PC-3 (cell line): ENCODE data around the gene DLG5. TPM values are rescaled to one million over a fixed set of nuclear protein-coding genes. Genes with fewer than 3 reads are reported as not detected.

ENCODE experiments used
- ATAC-seq: fragments of 200-7000 bp; cut with Tn5 transposase; 2 replicates; pipeline ENCODE4 v1.9.1; 2020; ENCODE audit warnings: mild to moderate bottlenecking, moderate library complexity
- BruUV-seq: library from RNA; stranded (reverse); fragments of 400-500 nt; replicated peaks from 2 replicates; lab custom pipeline; 2021; lab: Mats Ljungman, UMichigan
- CTCF ChIA-PET: fragments of 300-600 bp; sonication (Branson Sonifier 250); formaldehyde crosslinking; loops from one replicate; lab custom pipeline; 2022; ENCODE audit warnings: antibody characterized with exemption; lab: Charles Lee
- POLR2A ChIA-PET: fragments of 300-600 bp; sonication (Branson Sonifier 250); formaldehyde crosslinking; loops from one replicate; lab custom pipeline; 2022; ENCODE audit warnings: antibody characterized with exemption; ENCODE audit not compliant: unreplicated experiment; lab: Charles Lee
- DNase-seq: peaks from one replicate; pipeline ENCODE4 v3.0.0-alpha.2; 2015
- H2AFZ ChIP-seq: fragments of 300-600 bp; sonication (generic); 2 replicates; pipeline ENCODE4 v1.6.0; 2016; ENCODE audit warnings: antibody characterized with exemption, low read length
- H3F3A ChIP-seq: fragments of 300-600 bp; sonication (generic); one replicate; pipeline ENCODE4 v1.6.0; 2017; ENCODE audit warnings: antibody characterized with exemption, low read length, control low read depth, mild to moderate bottlenecking; ENCODE audit not compliant: unreplicated experiment
- H3K27ac ChIP-seq: fragments of 300-600 bp; sonication (generic); 2 replicates; pipeline ENCODE4 v1.5.1; 2016; ENCODE audit warnings: mild to moderate bottlenecking, low read length
- H3K27me3 ChIP-seq: fragments of 300-600 bp; sonication (generic); 2 replicates; pipeline ENCODE4 v1.6.1; 2016; ENCODE audit warnings: low read length, mixed read lengths
- H3K36me3 ChIP-seq: fragments of 300-600 bp; sonication (generic); 2 replicates; pipeline ENCODE4 v1.6.1; 2016; ENCODE audit warnings: low read depth, mixed run types, low read length, mixed read lengths
- H3K4me1 ChIP-seq: fragments of 300-600 bp; sonication (generic); 2 replicates; pipeline ENCODE4 v1.5.1; 2016; ENCODE audit warnings: low read length; ENCODE audit not compliant: insufficient read depth
- H3K4me2 ChIP-seq: fragments of 300-600 bp; sonication (generic); 2 replicates; pipeline ENCODE4 v1.6.0; 2016; ENCODE audit warnings: low read length
- H3K4me3 ChIP-seq: fragments of 300-600 bp; sonication (generic); 2 replicates; pipeline ENCODE4 v1.5.1; 2016; ENCODE audit warnings: mild to moderate bottlenecking, low read length, mixed read lengths
- H3K79me2 ChIP-seq: fragments of 300-600 bp; sonication (generic); 2 replicates; pipeline ENCODE4 v1.6.1; 2017; ENCODE audit warnings: low read length, mixed read lengths
- H3K9ac ChIP-seq: fragments of 300-600 bp; sonication (generic); 2 replicates; pipeline ENCODE4 v1.6.0; 2016; ENCODE audit warnings: mild to moderate bottlenecking, low read length
- H3K9me2 ChIP-seq: fragments of 300-600 bp; sonication (generic); replicated peaks from 2 replicates; pipeline ENCODE4 v1.6.1; 2016; ENCODE audit warnings: mixed run types, low read length, mixed read lengths
- H3K9me3 ChIP-seq: fragments of 300-600 bp; sonication (generic); 2 replicates; pipeline ENCODE4 v1.6.1; 2016; ENCODE audit warnings: low read length, mixed read lengths
- H4K20me1 ChIP-seq: fragments of 300-600 bp; sonication (generic); 2 replicates; pipeline ENCODE4 v1.6.1; 2016; ENCODE audit warnings: low read length, mixed read lengths
- CTCF ChIP-seq: fragments of 300-600 bp; sonication (generic); conservative IDR thresholded peaks from 2 replicates; pipeline ENCODE4 v1.5.1; 2017; ENCODE audit warnings: antibody characterized with exemption, low read depth, mild to moderate bottlenecking, low read length
- EZH2 ChIP-seq: fragments of 300-600 bp; sonication (generic); IDR thresholded peaks from one replicate; pipeline ENCODE4 v1.6.1; 2017; ENCODE audit warnings: antibody characterized with exemption, mild to moderate bottlenecking, low read length; ENCODE audit not compliant: unreplicated experiment
- EZH2phosphoT487 ChIP-seq: fragments of 300-600 bp; sonication (generic); IDR thresholded peaks from 2 replicates; pipeline ENCODE4 v1.6.1; 2018; ENCODE audit warnings: mild to moderate bottlenecking, antibody characterized with exemption, low read length, borderline replicate concordance
- intact Hi-C: fragments of 100-400 bp; cut with micrococcal nuclease; formaldehyde crosslinking; loops from 2 replicates; pipeline ENCODE4 v1.9.0; 2023
- total RNA-seq: library from RNA; depleted of rRNA; stranded (reverse); fragments of >200 nt; gene quantifications from 2 replicates; pipeline ENCODE4 v1.2.3, GENCODE V29; 2014

DLG5 gene
- total RNA-seq, 1 experiment from 2014 or later: 118 TPM

- Histone ChIP-seq H2AFZ (no peak overlapping the region), H3K4me1 (no peaks in the 10 kb centered on the region), H3K27ac (no peak overlapping the region), H3K27me3 (no peaks in the 10 kb centered on the region), H3F3A (no peaks in the 10 kb centered on the region), H3K4me2 (no peak overlapping the region), H3K9me2 (no peaks in the 10 kb centered on the region), H3K9ac (no peak overlapping the region), H4K20me1 (no peaks in the 10 kb centered on the region), H3K36me3 (peaks cover 75% of the 10 kb centered on the region), H3K9me3 (no peaks in the 10 kb centered on the region), H3K79me2 (no peaks in the 10 kb centered on the region), H3K4me3 (no peak overlapping the region)
- ChIA-PET POLR2A (no interaction called here), CTCF (no interaction called here)
- TF ChIP-seq EZH2phosphoT487: no peak
- no peak for TF ChIP-seq CTCF
- no peak for TF ChIP-seq EZH2
- no TSS peak for BruUV-seq
- ATAC-seq (no peak), DNase-seq (no peak)
- intact Hi-C loops: no loop called here
Observed at GRCh38 chr10:77818378-77818777, 108.2 kb downstream of the DLG5 start.

- POLR2A ChIA-PET: no interaction called here
- Histone ChIP-seq H3K4me2 (no peak overlapping the region), H3K9me2 (no peaks in the 10 kb centered on the region), H3K27ac (no peak overlapping the region), H3K27me3 (no peaks in the 10 kb centered on the region), H3K9ac (no peak overlapping the region), H4K20me1 (no peaks in the 10 kb centered on the region), H3K4me1 (no peaks in the 10 kb centered on the region), H3K79me2 (no peaks in the 10 kb centered on the region), H3K9me3 (no peaks in the 10 kb centered on the region), H3K4me3 (no peak overlapping the region), H2AFZ (no peak overlapping the region), H3F3A (no peaks in the 10 kb centered on the region), H3K36me3 (peaks cover 78% of the 10 kb centered on the region)
- no peak for DNase-seq
- no peak for ATAC-seq
- intact Hi-C loops: no loop called here
- CTCF ChIA-PET: no interaction called here
- BruUV-seq: no TSS peak
- no peak for TF ChIP-seq EZH2phosphoT487
- TF ChIP-seq CTCF: no peak
- no peak for TF ChIP-seq EZH2
Observed at GRCh38 chr10:77817541-77817940, 109.0 kb downstream of the DLG5 start.

- H3K4me2 ChIP-seq: no peak overlapping the region
- no peaks in the 10 kb centered on the region for H3K9me2 ChIP-seq
- H3K9me3 ChIP-seq: no peaks in the 10 kb centered on the region
- H2AFZ ChIP-seq: no peak overlapping the region
- no peak overlapping the region for H3K27ac ChIP-seq
- no peaks in the 10 kb centered on the region for H3K27me3 ChIP-seq
- H3K4me3 ChIP-seq: no peak overlapping the region
- BruUV-seq: no TSS peak
- no peaks in the 10 kb centered on the region for H3F3A ChIP-seq
- POLR2A ChIA-PET: no interaction called here
- H3K36me3 ChIP-seq: peaks cover 82% of the 10 kb centered on the region
- intact Hi-C loops: no loop called here
- no peak for ATAC-seq
- no peaks in the 10 kb centered on the region for H3K79me2 ChIP-seq
- TF ChIP-seq EZH2 (no peak), CTCF (no peak), EZH2phosphoT487 (no peak)
- CTCF ChIA-PET: no interaction called here
- no peaks in the 10 kb centered on the region for H4K20me1 ChIP-seq
- no peaks in the 10 kb centered on the region for H3K4me1 ChIP-seq
- H3K9ac ChIP-seq: no peak overlapping the region
- no peak for DNase-seq
Observed at GRCh38 chr10:77816311-77816710, 110.2 kb downstream of the DLG5 start.
